Memory B cell (primary cell): ENCODE data around the gene BCORL1.

Experiments used
- ATAC-seq: fragments of 150-1000 bp; cut with Tn5 transposase; 2 replicates; pipeline ENCODE4 v1.10.0; 2021; ENCODE audit warnings: low read depth, mild to moderate bottlenecking, moderate library complexity
- DNase-seq, 2 donors: peaks; one replicate each; pipeline ENCODE4 v3.0.0; 2022; ENCODE audit warnings: low spot score in 2 of 2
- H3K27ac Mint-ChIP-seq: one replicate; pipeline ENCODE4 v1.8.0; 2022; ENCODE audit warnings: mild to moderate bottlenecking, moderate library complexity, mixed read lengths
- H3K27me3 Mint-ChIP-seq: one replicate; pipeline ENCODE4 v1.8.0; 2022; ENCODE audit warnings: mixed read lengths
- H3K36me3 Mint-ChIP-seq: one replicate; pipeline ENCODE4 v1.8.0; 2022; ENCODE audit warnings: mild to moderate bottlenecking, mixed read lengths
- H3K4me1 Mint-ChIP-seq: one replicate; pipeline ENCODE4 v1.8.0; 2022; ENCODE audit warnings: mixed read lengths
- H3K4me3 Mint-ChIP-seq: one replicate; pipeline ENCODE4 v1.8.0; 2022; ENCODE audit warnings: mild to moderate bottlenecking, moderate library complexity, mixed read lengths
- H3K9me3 Mint-ChIP-seq: one replicate; pipeline ENCODE4 v1.8.0; 2022; ENCODE audit warnings: mixed read lengths

Gene BCORL1

DNA sequence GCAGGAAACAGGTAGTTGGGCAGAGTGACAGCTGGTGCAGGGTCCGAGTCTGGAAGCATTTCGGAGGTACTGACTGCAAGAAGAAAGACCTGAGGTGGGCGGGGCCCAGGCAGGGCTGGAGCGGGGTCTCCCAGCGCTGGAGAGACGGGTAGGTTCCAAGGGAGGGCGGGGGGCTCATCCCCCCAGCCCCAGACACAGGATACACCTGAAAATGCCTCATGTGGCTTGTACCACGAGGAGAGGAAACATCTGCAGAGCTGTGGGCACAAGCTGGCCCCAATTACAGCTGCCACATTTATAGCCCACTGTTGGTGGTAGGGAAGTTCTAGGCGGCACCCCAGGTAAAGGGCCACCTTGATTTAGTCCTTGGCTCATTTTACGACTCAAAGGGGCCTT is 89.9 kb downstream of the BCORL1 start:
- no peaks in the 10 kb centered on the region for H3K4me1 Mint-ChIP-seq
- no peaks in the 10 kb centered on the region for H3K27me3 Mint-ChIP-seq
- H3K4me3 Mint-ChIP-seq: no peak overlapping the region
- no peak overlapping the region for H3K27ac Mint-ChIP-seq
- ATAC-seq (no peak), DNase-seq (no peak)
- H3K36me3 Mint-ChIP-seq: peaks cover 3% of the 10 kb centered on the region
- H3K9me3 Mint-ChIP-seq: no peaks in the 10 kb centered on the region

DNA sequence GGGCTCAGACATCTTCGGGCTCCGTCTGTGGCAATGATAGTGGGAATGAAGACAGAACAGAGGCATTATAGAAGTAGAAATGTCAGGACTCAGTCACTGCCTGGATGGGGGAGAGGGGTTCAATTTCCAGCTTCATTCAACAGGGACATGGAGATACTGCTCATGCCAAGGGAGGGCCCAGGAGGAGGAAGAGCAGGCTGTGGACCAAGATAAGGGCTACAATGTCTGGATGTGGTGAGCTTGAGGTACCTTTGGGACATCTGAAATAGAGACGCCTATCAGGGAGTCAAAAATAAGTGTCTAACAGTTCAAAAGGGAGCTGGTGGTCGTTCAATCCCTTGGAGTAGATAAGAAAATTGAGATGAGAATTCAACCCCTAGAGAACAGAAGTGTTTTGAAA is 93.3 kb downstream of the BCORL1 start:
- Mint-ChIP-seq H3K36me3 (peaks cover 2% of the 10 kb centered on the region), H3K4me1 (peaks cover 6% of the 10 kb centered on the region), H3K27me3 (no peaks in the 10 kb centered on the region), H3K4me3 (no peak overlapping the region), H3K27ac (no peak overlapping the region), H3K9me3 (no peaks in the 10 kb centered on the region)
- DNase-seq (no peak), ATAC-seq (no peak)

GRCh38 chrX:130079824-130080406 is 97.5 kb downstream of the BCORL1 start:
- peaks cover 27% of the 10 kb centered on the region for H3K4me1 Mint-ChIP-seq
- no peak for ATAC-seq
- H3K27me3 Mint-ChIP-seq: no peaks in the 10 kb centered on the region
- H3K27ac Mint-ChIP-seq: peak overlapping the region; percentile 55
- no peaks in the 10 kb centered on the region for H3K9me3 Mint-ChIP-seq
- no peak overlapping the region for H3K4me3 Mint-ChIP-seq
- H3K36me3 Mint-ChIP-seq: no peaks in the 10 kb centered on the region
- DNase-seq: peak; percentile 42 to 43

- no peak for DNase-seq
- no peak overlapping the region for H3K4me3 Mint-ChIP-seq
- H3K27ac Mint-ChIP-seq: peak overlapping the region; percentile 86
- no peak for ATAC-seq
- no peaks in the 10 kb centered on the region for H3K9me3 Mint-ChIP-seq
- peaks cover 30% of the 10 kb centered on the region for H3K4me1 Mint-ChIP-seq
- H3K27me3 Mint-ChIP-seq: no peaks in the 10 kb centered on the region
- no peaks in the 10 kb centered on the region for H3K36me3 Mint-ChIP-seq
These were observed 98.4 kb downstream of the BCORL1 start for GRCh38 chrX:130080791-130081367.

DNA sequence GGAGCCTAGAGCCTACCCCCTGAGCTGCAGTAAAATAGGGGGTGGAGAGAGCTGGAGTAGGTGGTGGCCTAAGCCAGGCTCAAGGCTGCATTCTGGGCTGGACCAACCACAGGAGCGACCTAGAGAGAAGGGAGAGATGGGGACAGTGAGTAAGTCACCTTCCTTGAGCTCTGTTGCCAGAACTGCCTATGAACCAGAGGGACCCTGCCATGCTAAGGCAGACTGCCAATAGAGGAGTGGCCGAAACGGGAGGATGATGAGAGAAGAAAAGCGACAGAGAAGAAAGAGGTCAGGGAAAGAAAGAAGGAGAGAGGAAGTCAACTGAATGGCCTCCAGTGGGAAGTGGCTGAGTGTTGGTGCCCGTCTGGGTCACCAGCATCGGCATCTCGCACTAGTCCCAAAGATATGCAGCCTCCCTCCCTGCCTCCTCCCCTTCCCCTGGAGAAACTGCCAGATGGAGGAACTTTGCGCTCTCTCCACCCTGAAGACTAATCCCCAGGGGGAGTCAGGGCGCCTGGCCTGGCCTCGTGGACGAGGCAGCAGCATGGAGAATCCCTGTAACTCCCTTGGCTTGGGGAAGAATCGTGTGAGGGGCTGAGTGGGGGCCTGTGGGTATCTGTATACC is 99.1 kb downstream of the BCORL1 start:
- no peak for DNase-seq
- ATAC-seq: no peak
- Mint-ChIP-seq H3K27me3 (no peaks in the 10 kb centered on the region), H3K27ac (peak overlapping the region; percentile 86), H3K4me3 (peak overlapping the region; percentile 82), H3K4me1 (peaks cover 34% of the 10 kb centered on the region), H3K9me3 (no peaks in the 10 kb centered on the region), H3K36me3 (no peaks in the 10 kb centered on the region)

GRCh38 chrX:130082244-130083106 is 100.0 kb downstream of the BCORL1 start:
- H3K27me3 Mint-ChIP-seq: no peaks in the 10 kb centered on the region
- peaks cover 34% of the 10 kb centered on the region for H3K4me1 Mint-ChIP-seq
- DNase-seq (peak; percentile 42 to 43), ATAC-seq (peak; percentile 78)
- H3K36me3 Mint-ChIP-seq: no peaks in the 10 kb centered on the region
- H3K4me3 Mint-ChIP-seq: peak overlapping the region; percentile 82
- no peaks in the 10 kb centered on the region for H3K9me3 Mint-ChIP-seq
- peak overlapping the region; percentile 86 for H3K27ac Mint-ChIP-seq

- Mint-ChIP-seq H3K9me3 (no peaks in the 10 kb centered on the region), H3K27ac (peak overlapping the region; percentile 89), H3K36me3 (peaks cover 3% of the 10 kb centered on the region), H3K4me3 (peak overlapping the region; percentile 85), H3K27me3 (no peaks in the 10 kb centered on the region), H3K4me1 (peaks cover 39% of the 10 kb centered on the region)
- ATAC-seq (no peak), DNase-seq (no peak)
These were observed 100.7 kb downstream of the BCORL1 start for GRCh38 chrX:130083107-130083490.

DNA sequence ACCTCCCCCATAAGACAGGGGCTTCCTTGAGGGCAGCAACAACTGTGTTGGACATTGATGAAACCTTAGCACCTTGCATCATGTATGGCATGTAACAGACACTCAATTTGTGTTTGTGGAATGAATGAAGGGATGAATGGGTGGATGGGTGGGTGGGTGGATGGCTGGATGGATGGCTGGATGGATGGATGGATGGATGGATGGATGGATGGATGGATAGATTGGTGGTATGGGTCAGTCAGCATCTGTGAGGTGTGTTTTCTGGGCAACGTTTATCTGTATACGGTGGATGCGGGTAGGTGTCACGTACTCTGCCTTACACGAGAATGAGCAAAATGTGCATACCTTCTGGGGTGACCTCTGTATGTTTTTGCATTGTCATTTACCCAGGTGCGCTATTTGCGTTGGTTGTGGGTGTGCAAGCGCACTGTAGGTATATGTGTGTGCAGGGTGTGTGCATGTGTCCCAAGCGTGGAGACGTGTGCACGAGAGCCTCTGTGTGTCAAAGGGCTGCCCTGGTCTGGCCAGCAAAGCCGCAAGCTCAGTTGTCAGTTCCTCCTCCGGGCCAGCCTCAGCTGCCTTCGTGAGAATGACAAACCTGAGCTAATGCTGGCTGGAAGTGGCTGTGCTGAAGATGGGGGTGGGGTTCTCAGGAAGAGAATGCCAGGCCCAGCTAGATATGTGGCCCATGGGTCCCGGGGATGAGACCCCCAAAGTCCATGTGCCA is 101.4 kb downstream of the BCORL1 start:
- H3K4me1 Mint-ChIP-seq: peaks cover 39% of the 10 kb centered on the region
- peak overlapping the region; percentile 89 for H3K27ac Mint-ChIP-seq
- DNase-seq (no peak), ATAC-seq (peak; percentile 28)
- H3K9me3 Mint-ChIP-seq: no peaks in the 10 kb centered on the region
- peak overlapping the region; percentile 85 for H3K4me3 Mint-ChIP-seq
- H3K27me3 Mint-ChIP-seq: no peaks in the 10 kb centered on the region
- H3K36me3 Mint-ChIP-seq: peaks cover 3% of the 10 kb centered on the region

DNA sequence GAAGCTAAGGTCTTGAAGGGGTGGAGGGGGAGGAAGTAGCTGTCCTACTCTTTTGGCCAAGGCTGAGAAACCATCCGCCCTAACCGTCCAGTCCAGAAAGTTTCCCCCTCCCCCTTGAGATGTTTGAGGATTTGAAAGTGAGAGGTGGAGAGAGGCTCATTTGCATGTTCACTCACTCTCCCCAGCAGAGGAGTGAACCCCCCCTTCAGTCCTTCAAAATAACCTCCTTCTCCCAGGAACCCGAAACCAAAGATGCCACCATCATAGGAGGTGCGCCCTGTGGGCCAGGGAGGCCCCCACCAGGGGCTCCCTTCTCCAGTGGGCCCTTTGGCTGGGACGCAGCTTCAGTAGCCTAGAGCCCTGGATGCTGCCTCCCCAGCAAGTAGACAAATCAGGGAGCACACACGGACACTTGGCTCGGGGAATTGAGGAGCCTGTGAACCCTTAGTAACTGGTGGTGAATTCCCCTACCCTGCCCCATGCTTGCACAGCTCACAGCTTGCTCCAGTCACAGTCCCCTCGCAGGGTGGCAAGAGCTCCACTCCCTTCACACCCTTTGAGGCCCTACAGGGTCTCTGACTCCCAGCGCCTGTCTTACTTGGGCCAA is 102.3 kb downstream of the BCORL1 start:
- Mint-ChIP-seq H3K36me3 (peaks cover 3% of the 10 kb centered on the region), H3K4me1 (peaks cover 38% of the 10 kb centered on the region), H3K9me3 (no peaks in the 10 kb centered on the region), H3K27ac (peak overlapping the region; percentile 89), H3K4me3 (peak overlapping the region; percentile 85), H3K27me3 (no peaks in the 10 kb centered on the region)
- peak; percentile 22 for ATAC-seq
- DNase-seq: no peak

GRCh38 chrX:130085551-130086446 is 103.4 kb downstream of the BCORL1 start:
- H3K4me1 Mint-ChIP-seq: peaks cover 40% of the 10 kb centered on the region
- peak overlapping the region; percentile 85 for H3K4me3 Mint-ChIP-seq
- DNase-seq (no peak), ATAC-seq (no peak)
- peaks cover 3% of the 10 kb centered on the region for H3K36me3 Mint-ChIP-seq
- H3K27ac Mint-ChIP-seq: peak overlapping the region; percentile 89
- no peaks in the 10 kb centered on the region for H3K9me3 Mint-ChIP-seq
- no peaks in the 10 kb centered on the region for H3K27me3 Mint-ChIP-seq

- Mint-ChIP-seq H3K36me3 (peaks cover 3% of the 10 kb centered on the region), H3K27ac (peak overlapping the region; percentile 89), H3K4me3 (peak overlapping the region; percentile 85), H3K4me1 (peaks cover 36% of the 10 kb centered on the region), H3K9me3 (no peaks in the 10 kb centered on the region), H3K27me3 (no peaks in the 10 kb centered on the region)
- peak; percentile 53 for ATAC-seq
- DNase-seq: peak in 1 of 2 donors; percentile 27
These were observed 104.2 kb downstream of the BCORL1 start for GRCh38 chrX:130086447-130087206.

- DNase-seq (no peak), ATAC-seq (no peak)
- H3K27me3 Mint-ChIP-seq: no peaks in the 10 kb centered on the region
- H3K4me1 Mint-ChIP-seq: peaks cover 27% of the 10 kb centered on the region
- H3K9me3 Mint-ChIP-seq: no peaks in the 10 kb centered on the region
- H3K36me3 Mint-ChIP-seq: peaks cover 3% of the 10 kb centered on the region
- H3K4me3 Mint-ChIP-seq: peak overlapping the region; percentile 72
- peak overlapping the region; percentile 80 for H3K27ac Mint-ChIP-seq
These were observed 107.9 kb downstream of the BCORL1 start for GRCh38 chrX:130090364-130090763.
